K562 (cell line): ENCODE measurements around the gene TXNRD1.

ENCODE experiments used
- DPF2 ChIP-seq: fragments of 450-650 bp; IDR thresholded peaks from 2 replicates; pipeline ENCODE4 v1.6.1; 2016
- FOXJ3 ChIP-seq: sonication (generic); formaldehyde crosslinking; IDR thresholded peaks from 2 replicates; pipeline ENCODE4 v1.4.0; 2020; ENCODE audit warnings: mild to moderate bottlenecking, missing genetic modification reagents
- HDAC8 ChIP-seq: fragments of 450-650 bp; IDR thresholded peaks from 2 replicates; pipeline ENCODE4 v1.6.1; 2016; ENCODE audit warnings: mild to moderate bottlenecking, missing genetic modification characterization, moderate library complexity, missing compliant biosample characterization
- MAZ ChIP-seq, 2 experiments: fragments of 450-650 bp in 1 of 2; sonication (generic) in 1 of 2; formaldehyde crosslinking; IDR thresholded peaks in 1 of 2; conservative IDR thresholded peaks in 1 of 2; 2 replicates each; pipeline versions ENCODE4 v1.4.0 to v1.5.0; 2020; ENCODE audit warnings: mild to moderate bottlenecking in 1 of 2, missing genetic modification reagents in 1 of 2
- MBD1 ChIP-seq: fragments of 250-450 bp; sonication (Bioruptor Pico); IDR thresholded peaks from 2 replicates; pipeline ENCODE4 v1.8.0; 2022; ENCODE audit warnings: inconsistent platforms
- PHF20 ChIP-seq: fragments of 450-650 bp; IDR thresholded peaks from 2 replicates; pipeline ENCODE4 v1.6.1; 2018; ENCODE audit not compliant: partially characterized antibody
- RBM39 ChIP-seq: fragments of 200-400 bp; formaldehyde crosslinking; optimal IDR thresholded peaks from 2 replicates; pipeline ENCODE3; 2018; ENCODE audit warnings: low read depth, low read length
- USF1 ChIP-seq: sonication (generic); formaldehyde crosslinking; IDR thresholded peaks from 2 replicates; pipeline ENCODE4 v1.9.0; 2022; ENCODE audit warnings: mild to moderate bottlenecking, missing genetic modification reagents
- YY1 ChIP-seq, 3 experiments: IDR thresholded peaks; 2 replicates each; pipeline ENCODE4 v1.6.1; 2011; ENCODE audit warnings: low read length in 2 of 3, mild to moderate bottlenecking in 2 of 3, moderate library complexity in 2 of 3, borderline replicate concordance in 1 of 3, control low read depth in 1 of 3, low read depth in 1 of 3; ENCODE audit not compliant: insufficient read depth in 3 of 3, insufficient replicate concordance in 2 of 3, control insufficient read depth in 1 of 3, insufficient read length in 1 of 3; ENCODE audit errors: extremely low read depth in 1 of 3
- ZNF12 ChIP-seq: sonication (generic); formaldehyde crosslinking; IDR thresholded peaks from 2 replicates; pipeline ENCODE4 v1.4.0; 2020; ENCODE audit warnings: mild to moderate bottlenecking, missing genetic modification reagents
- ZNF274 ChIP-seq: IDR thresholded peaks from 2 replicates; pipeline ENCODE4 v1.6.1; 2011; ENCODE audit warnings: low read depth, mild to moderate bottlenecking, low read length, moderate library complexity, borderline replicate concordance

- TF ChIP-seq YY1 (IDR thresholded peaks at IDR 0.05; ENCODE audit: borderline replicate concordance in 1 of 3, control insufficient read depth in 1 of 3, extremely low read depth in 1 of 3, insufficient read depth in 3 of 3, insufficient read length in 1 of 3, insufficient replicate concordance in 2 of 3, low read depth in 1 of 3, low read length in 2 of 3) (no peak), HDAC8 (tag) (no peak), ZNF274 (no peak), RBM39 (no peak), MBD1 (no peak), MAZ (CRISPR knock-in tag; conservative IDR thresholded peaks at IDR 0.05 in 1 of 2, IDR thresholded peaks at IDR 0.05 in 1 of 2) (no peak), ZNF12 (CRISPR knock-in tag) (no peak), PHF20 (no peak), DPF2 (no peak), FOXJ3 (CRISPR knock-in tag) (no peak), USF1 (CRISPR knock-in tag) (no peak)
These were observed 32.8 kb upstream of the TXNRD1 start for GRCh38 chr12:104182621-104183378.
